Measurements from ENCODE around the gene GRK5. TPM values are rescaled to one million over a fixed set of nuclear protein-coding genes. Genes with fewer than 3 reads are reported as not detected.

GRK5 gene
- total RNA-seq, 2 donors from 2014 or later = 3.4 to 4.9 TPM

DNA sequence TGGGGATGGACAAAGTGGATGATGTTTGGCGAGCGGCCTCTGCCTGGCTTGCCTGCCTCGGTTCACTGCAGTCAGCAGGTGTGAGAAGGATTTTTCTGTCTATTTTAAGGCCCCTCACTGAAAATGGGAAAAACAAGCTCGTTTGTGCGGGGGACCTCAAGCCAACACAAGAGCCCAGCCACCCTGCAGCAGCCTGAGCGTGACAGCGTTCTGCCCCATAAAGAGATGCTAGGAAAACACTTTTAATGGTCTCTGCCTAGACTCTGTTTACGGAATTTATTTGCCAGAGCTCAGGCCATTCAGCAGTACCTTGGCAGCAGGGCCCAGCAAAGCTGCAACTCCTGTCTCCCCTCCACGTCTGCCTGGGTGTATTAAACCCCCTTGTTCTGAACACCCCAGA, 131.7 kb downstream of the GRK5 start:
- TF ChIP-seq, protein P1, sequence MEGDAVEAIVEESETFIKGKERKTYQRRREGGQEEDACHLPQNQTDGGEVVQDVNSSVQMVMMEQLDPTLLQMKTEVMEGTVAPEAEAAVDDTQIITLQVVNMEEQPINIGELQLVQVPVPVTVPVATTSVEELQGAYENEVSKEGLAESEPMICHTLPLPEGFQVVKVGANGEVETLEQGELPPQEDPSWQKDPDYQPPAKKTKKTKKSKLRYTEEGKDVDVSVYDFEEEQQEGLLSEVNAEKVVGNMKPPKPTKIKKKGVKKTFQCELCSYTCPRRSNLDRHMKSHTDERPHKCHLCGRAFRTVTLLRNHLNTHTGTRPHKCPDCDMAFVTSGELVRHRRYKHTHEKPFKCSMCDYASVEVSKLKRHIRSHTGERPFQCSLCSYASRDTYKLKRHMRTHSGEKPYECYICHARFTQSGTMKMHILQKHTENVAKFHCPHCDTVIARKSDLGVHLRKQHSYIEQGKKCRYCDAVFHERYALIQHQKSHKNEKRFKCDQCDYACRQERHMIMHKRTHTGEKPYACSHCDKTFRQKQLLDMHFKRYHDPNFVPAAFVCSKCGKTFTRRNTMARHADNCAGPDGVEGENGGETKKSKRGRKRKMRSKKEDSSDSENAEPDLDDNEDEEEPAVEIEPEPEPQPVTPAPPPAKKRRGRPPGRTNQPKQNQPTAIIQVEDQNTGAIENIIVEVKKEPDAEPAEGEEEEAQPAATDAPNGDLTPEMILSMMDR (IDR thresholded peaks at IDR 0.05) = no peak
- TF ChIP-seq POLR2A (IDR thresholded peaks at IDR 0.05) = no peak
- Histone ChIP-seq H3K4me1 (peaks cover 9% of the 10 kb centered on the region), H3K27me3 (no peaks in the 10 kb centered on the region), H3K4me3 (no peak overlapping the region), H3K36me3 (replicated peaks in 1 of 2; ENCODE audit: insufficient read depth in 1 of 2, low read depth in 2 of 2) (no peaks in the 10 kb centered on the region), H3K9me3 (no peaks in the 10 kb centered on the region), H3K27ac (no peak overlapping the region)
- intact Hi-C loops (cut with DNase I) = no loop called here
- no peak for ATAC-seq
- no peak for DNase-seq
- WGBS, 2 donors = 90 to 94% methylated on average over 9 of the region's 9 CpGs

DNA sequence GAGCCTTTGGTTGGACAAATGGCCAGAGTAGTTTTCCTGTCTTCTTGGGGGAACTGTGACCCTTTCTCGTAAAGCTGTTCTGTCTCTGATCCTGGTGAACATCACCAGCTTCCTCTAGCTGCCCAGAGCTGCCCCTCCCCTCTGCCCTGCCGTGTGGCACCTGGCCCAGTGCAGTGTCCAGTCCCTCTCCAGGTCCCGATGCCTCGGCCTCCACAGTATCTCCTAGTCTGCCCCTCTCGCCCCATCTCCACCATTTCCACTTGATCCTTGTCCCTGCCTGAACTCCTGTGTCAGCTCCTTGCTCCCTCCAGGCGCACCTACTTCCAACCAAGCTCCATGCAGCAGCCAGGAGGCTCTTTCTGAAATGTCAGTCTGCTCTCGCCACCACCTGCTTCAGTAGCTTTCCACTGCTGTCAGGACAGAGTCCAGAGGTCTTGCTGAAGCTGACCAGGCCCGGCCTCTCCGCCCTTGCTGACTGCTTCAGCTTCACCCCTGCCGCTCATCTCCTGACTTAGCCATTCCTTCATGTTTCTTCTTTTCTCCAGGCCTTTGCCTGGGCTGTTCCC, 133.6 kb downstream of the GRK5 start:
- intact Hi-C loops (cut with DNase I) = no loop called here
- Histone ChIP-seq H3K9me3 (no peaks in the 10 kb centered on the region), H3K27ac (no peak overlapping the region), H3K4me3 (no peak overlapping the region), H3K36me3 (replicated peaks in 1 of 2; ENCODE audit: insufficient read depth in 1 of 2, low read depth in 2 of 2) (no peaks in the 10 kb centered on the region), H3K27me3 (no peaks in the 10 kb centered on the region), H3K4me1 (peaks cover 9% of the 10 kb centered on the region)
- 88 to 91% methylated on average over 10 of the region's 10 CpGs for WGBS, 2 donors
- no peak for TF ChIP-seq POLR2A (IDR thresholded peaks at IDR 0.05)
- TF ChIP-seq, protein P1 (IDR thresholded peaks at IDR 0.05) = no peak
- ATAC-seq (no peak), DNase-seq (no peak)

DNA sequence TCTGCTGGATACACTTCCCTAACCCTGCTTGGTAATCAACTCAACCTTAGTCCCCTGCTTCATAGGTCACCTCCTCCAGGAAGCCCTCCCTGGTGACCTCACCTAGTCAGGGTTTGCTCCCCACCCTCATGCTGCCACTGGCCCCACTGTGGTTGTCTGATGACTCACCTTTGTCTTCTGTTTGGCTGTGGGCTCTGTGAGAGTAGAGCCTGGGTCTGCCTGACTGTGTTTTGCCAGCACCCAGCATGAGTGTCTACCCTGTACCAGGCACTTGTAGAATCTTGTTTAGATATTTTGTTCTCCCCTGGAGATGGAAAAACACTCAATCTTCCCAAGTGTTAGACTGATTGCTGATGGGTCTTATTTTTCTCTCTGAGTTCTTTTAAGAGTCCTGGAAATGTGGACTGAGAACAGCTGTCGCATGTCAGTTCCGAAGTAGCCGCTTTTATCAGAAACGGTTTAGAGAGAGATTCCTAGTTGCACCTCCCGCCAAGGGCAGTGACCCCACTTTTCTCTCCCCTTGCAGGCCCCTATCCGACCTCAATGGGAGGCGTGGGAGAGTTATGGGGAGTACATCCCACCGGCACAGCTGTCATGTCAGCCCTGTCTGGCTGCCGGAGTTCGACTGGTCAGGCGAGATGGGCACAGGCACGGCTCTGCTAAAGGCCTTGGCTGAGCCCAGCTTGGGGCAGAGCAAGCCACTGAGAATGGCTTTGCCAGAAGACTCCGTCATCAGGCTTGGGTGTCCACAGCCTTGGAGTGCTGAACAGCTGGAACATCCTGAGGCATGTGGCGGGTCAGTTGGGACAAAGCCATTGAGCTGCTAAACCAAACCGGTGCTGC, 134.3 kb downstream of the GRK5 start:
- DNase-seq = peak in 2 of 4 donors; percentile 30 to 46
- H3K36me3 ChIP-seq (replicated peaks in 1 of 2; ENCODE audit: insufficient read depth in 1 of 2, low read depth in 2 of 2) = no peaks in the 10 kb centered on the region
- no peaks in the 10 kb centered on the region for H3K9me3 ChIP-seq
- intact Hi-C loops (cut with DNase I) = no loop called here
- ATAC-seq = peak; percentile 24
- H3K4me1 ChIP-seq = peaks cover 6% of the 10 kb centered on the region
- H3K27ac ChIP-seq = no peak overlapping the region
- WGBS, 2 donors = 82 to 89% methylated on average over 6 to 15 of the region's 15 CpGs
- no peak for TF ChIP-seq POLR2A (IDR thresholded peaks at IDR 0.05)
- TF ChIP-seq, protein P1 (IDR thresholded peaks at IDR 0.05) = no peak
- H3K4me3 ChIP-seq = no peak overlapping the region
- H3K27me3 ChIP-seq = no peaks in the 10 kb centered on the region

DNA sequence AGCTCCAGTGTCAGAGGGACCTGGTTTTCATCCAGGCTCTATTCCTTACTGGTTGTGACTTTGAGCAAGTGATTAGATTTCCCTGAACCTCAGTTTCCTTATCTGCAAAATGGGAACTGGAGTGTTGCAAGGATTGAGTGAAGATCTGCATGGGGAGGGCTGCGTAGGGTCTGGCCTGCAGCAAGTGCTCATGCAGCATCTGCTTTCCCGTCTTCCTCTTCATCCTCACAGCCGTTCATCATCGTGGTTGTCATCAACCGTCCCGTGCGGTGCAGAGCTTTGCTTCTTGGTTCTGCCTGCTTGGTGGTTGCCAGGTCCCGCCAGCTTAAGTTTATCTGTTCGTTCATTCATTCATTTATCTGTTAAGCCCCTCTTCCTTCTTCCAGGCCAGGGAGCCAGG, 135.0 kb downstream of the GRK5 start:
- H3K4me1 ChIP-seq = no peaks in the 10 kb centered on the region
- TF ChIP-seq, protein P1 (IDR thresholded peaks at IDR 0.05) = no peak
- no peak for TF ChIP-seq POLR2A (IDR thresholded peaks at IDR 0.05)
- no peaks in the 10 kb centered on the region for H3K36me3 ChIP-seq (replicated peaks in 1 of 2; ENCODE audit: insufficient read depth in 1 of 2, low read depth in 2 of 2)
- ATAC-seq = no peak
- H3K27me3 ChIP-seq = no peaks in the 10 kb centered on the region
- no peaks in the 10 kb centered on the region for H3K9me3 ChIP-seq
- no peak for DNase-seq
- intact Hi-C loops (cut with DNase I) = no loop called here
- 84 to 92% methylated on average over 9 of the region's 9 CpGs for WGBS, 2 donors
- no peak overlapping the region for H3K27ac ChIP-seq
- no peak overlapping the region for H3K4me3 ChIP-seq
